GM12878 (cell line): ENCODE results near the gene SLC25A29. TPM values are rescaled to one million over a fixed set of nuclear protein-coding genes. Genes with fewer than 3 reads are reported as not detected.

Source experiments
- ATAC-seq: fragments of 200-7000 bp; cut with Tn5 transposase; 3 replicates; pipeline ENCODE4 v1.9.1; 2020; ENCODE audit warnings: mild to moderate bottlenecking, moderate library complexity
- BruUV-seq: library from RNA; stranded (reverse); fragments of 400-500 nt; replicated peaks from 2 replicates; lab custom pipeline; 2021; lab: Mats Ljungman, UMichigan
- CTCF ChIA-PET: fragments of 300-600 bp; sonication (Branson Sonifier 250); formaldehyde crosslinking; extraction: SDS; loops from one replicate; lab custom pipeline; 2021; ENCODE audit warnings: inconsistent platforms; lab: Yijun Ruan, JAX
- POLR2A ChIA-PET: fragments of 350-600 bp; formaldehyde crosslinking; extraction: SDS; loops from one replicate; lab custom pipeline; 2021; ENCODE audit warnings: inconsistent platforms; lab: Charles Lee
- RAD21 ChIA-PET: fragments of 300-600 bp; sonication (Branson Sonifier 250); formaldehyde crosslinking; loops from one replicate; lab custom pipeline; 2023; ENCODE audit warnings: antibody characterized with exemption; ENCODE audit not compliant: unreplicated experiment; lab: Charles Lee
- SMC1A ChIA-PET: fragments of 300-600 bp; sonication (Branson Sonifier 250); formaldehyde crosslinking; loops from one replicate; lab custom pipeline; 2023; ENCODE audit not compliant: unreplicated experiment, uncharacterized antibody; lab: Charles Lee
- DNase-seq: peaks from one replicate; pipeline ENCODE4 v3.0.0-alpha.2; 2011; ENCODE audit warnings: low read depth, low spot score
- FAIRE-seq: peaks from 3 replicates; lab custom pipeline; 2011; peaks lifted over from hg19 to GRCh38; lab: Jason Lieb, UNC
- H2AFZ ChIP-seq: 2 replicates; pipeline ENCODE4 v1.6.0; 2011; ENCODE audit warnings: low read depth, low read length, control low read depth; ENCODE audit not compliant: control insufficient read depth
- H3K27ac ChIP-seq: 2 replicates; pipeline ENCODE4 v1.5.1; 2011; ENCODE audit warnings: control low read depth; ENCODE audit not compliant: control insufficient read depth, insufficient read depth
- H3K27me3 ChIP-seq, 2 experiments: replicated peaks in 1 of 2; 2 replicates each; pipeline versions ENCODE4 v1.6.0 to v1.6.1; 2011; ENCODE audit warnings: low read length in 1 of 2; ENCODE audit not compliant: control insufficient read depth in 2 of 2, insufficient read depth in 2 of 2
- H3K36me3 ChIP-seq, 2 experiments: 2 replicates each; pipeline ENCODE4 v1.5.1; 2011; ENCODE audit warnings: low read length in 1 of 2; ENCODE audit not compliant: control insufficient read depth in 2 of 2, insufficient read depth in 2 of 2
- H3K4me1 ChIP-seq: 2 replicates; pipeline ENCODE4 v1.6.1; 2011; ENCODE audit warnings: mild to moderate bottlenecking, low read length, moderate library complexity, mixed read lengths; ENCODE audit not compliant: control insufficient read depth, insufficient read depth
- H3K4me2 ChIP-seq: 2 replicates; pipeline ENCODE4 v1.6.0; 2011; ENCODE audit warnings: control low read depth; ENCODE audit not compliant: control insufficient read depth, insufficient read depth
- H3K4me3 ChIP-seq: fragments of 200-600 bp; sonication (generic); 2 replicates; pipeline ENCODE4 v1.5.1; 2016
- H3K79me2 ChIP-seq: 2 replicates; pipeline ENCODE4 v1.6.0; 2011; ENCODE audit warnings: low read length; ENCODE audit not compliant: control insufficient read depth, insufficient read depth
- H3K9ac ChIP-seq: 2 replicates; pipeline ENCODE4 v1.8.0; 2011; ENCODE audit warnings: low read length, control low read depth, mixed read lengths; ENCODE audit not compliant: control insufficient read depth, insufficient read depth
- H3K9me3 ChIP-seq: replicated peaks from 3 replicates; pipeline ENCODE4 v1.5.1; 2011; ENCODE audit warnings: mild to moderate bottlenecking, low read length; ENCODE audit not compliant: control insufficient read depth, insufficient read depth
- H4K20me1 ChIP-seq: 2 replicates; pipeline ENCODE4 v1.6.0; 2011; ENCODE audit not compliant: control insufficient read depth, insufficient read depth
- BHLHE40 ChIP-seq, 2 experiments: fragments of 450-650 bp in 1 of 2; IDR thresholded peaks; 2 replicates each; pipeline ENCODE4 v1.6.1; 2011 to 2017; ENCODE audit warnings: low read depth in 2 of 2, borderline replicate concordance in 1 of 2, improper control_type of control experiment in 1 of 2, low read length in 1 of 2, mild to moderate bottlenecking in 1 of 2
- MEF2B ChIP-seq: fragments of 450-650 bp; IDR thresholded peaks from 2 replicates; pipeline ENCODE4 v1.6.1; 2018; ENCODE audit warnings: mild to moderate bottlenecking, moderate library complexity; ENCODE audit not compliant: partially characterized antibody, poor library complexity, severe bottlenecking
- NFYB ChIP-seq: IDR thresholded peaks from 2 replicates; pipeline ENCODE4 v1.6.1; 2011; ENCODE audit warnings: low read depth, mild to moderate bottlenecking, low read length, improper control_type of control experiment, moderate library complexity; ENCODE audit not compliant: insufficient read depth
- RAD51 ChIP-seq: fragments of 450-650 bp; IDR thresholded peaks from 2 replicates; pipeline ENCODE4 v1.6.1; 2016; ENCODE audit warnings: moderate library complexity, mild to moderate bottlenecking, inconsistent platforms
- WGBS: methylation state at CpG from one replicate; pipeline ENCODE4 v1.1.6; 2016; ENCODE audit warnings: low lambda C conversion rate; ENCODE audit not compliant: insufficient replicate concordance, insufficient coverage; ENCODE audit errors: missing lambda C conversion rate; 5-methylcytosine and 5-hydroxymethylcytosine counted together
- in situ Hi-C: fragments of 300-500 bp; cut with MboI; formaldehyde crosslinking; loops from 9 replicates; pipeline ENCODE4 v1.14.3; 2018; ENCODE audit warnings: mixed read lengths
- intact Hi-C: fragments of 100-400 bp; cut with micrococcal nuclease; formaldehyde crosslinking; loops from one replicate; pipeline ENCODE4 v1.14.2; 2022; ENCODE audit not compliant: unreplicated experiment
- polyA plus RNA-seq, 11 experiments: library from polyadenylated mRNA; depleted of rRNA in 4 of 11; unstranded in 6 of 11; stranded (reverse) in 5 of 11; fragments of >200 nt; fragmentation: Nextera tagmentation in 4 of 11; fragmentation: Illumina TruSeq in 1 of 11; extraction: Ambion mirVana in 4 of 11; extraction: Trizol in 1 of 11; gene quantifications; 1 replicate in 1 of 11; 2 replicates in 10 of 11; pipeline versions ENCODE4 v1.2.1 to v1.2.3, GENCODE V29; 2011 to 2016; ENCODE audit warnings: inconsistent platforms in 2 of 11, missing spikeins in 2 of 11, low read depth in 1 of 11
- total RNA-seq, 4 experiments: library from RNA; depleted of rRNA in 3 of 4; stranded (reverse); fragments of >200 nt in 3 of 4; fragmentation: Illumina TruSeq in 1 of 4; extraction: Trizol in 1 of 4; gene quantifications; 2 replicates each; pipeline versions ENCODE4 v1.2.1 to v1.2.3, GENCODE V29; 2013 to 2021
- TF ChIP-seq, protein P1 (sequence below): IDR thresholded peaks from 2 replicates; pipeline ENCODE4 v1.6.1; 2011; ENCODE audit warnings: borderline replicate concordance, low read depth, mild to moderate bottlenecking, moderate library complexity, mixed read lengths, low read length; ENCODE audit not compliant: insufficient read depth; ENCODE audit errors: extremely low read length
- TF ChIP-seq, protein P2 (sequence below): IDR thresholded peaks from 2 replicates; pipeline ENCODE4 v1.6.1; 2011; ENCODE audit warnings: mild to moderate bottlenecking, low read depth, low read length, moderate library complexity; ENCODE audit not compliant: insufficient replicate concordance
- TF ChIP-seq, protein P3 (sequence below): fragments of 450-650 bp; IDR thresholded peaks from 2 replicates; pipeline ENCODE4 v1.6.1; 2016; ENCODE audit warnings: mild to moderate bottlenecking
- TF ChIP-seq, protein P4 (sequence below): fragments of 450-650 bp; IDR thresholded peaks from 2 replicates; pipeline ENCODE4 v1.6.1; 2017; ENCODE audit warnings: low read depth, mild to moderate bottlenecking, moderate library complexity
- TF ChIP-seq, protein P5 (sequence below): fragments of 450-650 bp; IDR thresholded peaks from 2 replicates; pipeline ENCODE4 v1.6.1; 2018; ENCODE audit warnings: borderline replicate concordance, mild to moderate bottlenecking; ENCODE audit not compliant: partially characterized antibody

The SLC25A29 gene
- total and polyA plus RNA-seq, 10 of the 15 experiments (the other 5 are each of a cell fraction or from before 2014, with no cell fraction given) = 0.42 to 13.3 (median 4.0) TPM; not detected in 1

DNA sequence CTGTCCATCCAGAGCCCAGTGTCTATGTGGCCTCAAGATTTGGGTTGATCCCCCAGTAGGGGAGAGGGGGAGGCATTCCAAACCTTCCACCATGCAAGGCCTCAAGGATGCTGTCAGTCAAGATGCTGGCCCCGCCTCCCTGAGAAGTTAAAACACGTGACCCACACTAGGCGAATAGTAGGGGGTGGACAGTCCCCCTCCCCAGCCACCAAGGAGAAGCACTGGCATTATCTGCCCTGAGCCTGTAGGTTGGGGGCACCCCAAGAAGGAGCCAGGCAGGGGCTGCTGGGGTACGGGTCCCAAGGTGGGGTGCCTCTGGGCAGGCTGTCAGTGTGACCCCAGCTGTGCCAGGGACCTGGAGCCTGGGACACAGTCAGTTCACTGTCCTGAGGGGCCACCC, 2.3 kb downstream of the SLC25A29 start:
- WGBS = 64% methylated on average over 4 of the region's 4 CpGs
- POLR2A ChIA-PET = interaction anchor here (1.1 kb wide), 1 partner anchor 71 kb away, joined by 5 read pairs; a partner anchor contains a TSS

More for the DNA sequence above, 2.3 kb downstream of the SLC25A29 start:
- SMC1A ChIA-PET = interaction anchor here (0.8 to 3.7 kb wide), 3 partner anchors 62 to 73 kb away, joined by 4 to 25 read pairs (median 18); partner anchors contain the start of gene WDR25
- Histone ChIP-seq H3K4me1 (no peaks in the 10 kb centered on the region; the same call in 1 of the 2 replicates), H3K27me3 (peaks cover 0 to 5% of the 10 kb centered on the region in 2 experiments; a peak in 1 of 4 replicates), H4K20me1 (no peaks in the 10 kb centered on the region), H3K4me2 (no peak overlapping the region), H3K27ac (no peak overlapping the region), H3K9ac (no peak overlapping the region), H3K36me3 (no peaks in the 10 kb centered on the region), H3K9me3 (no peaks in the 10 kb centered on the region), H2AFZ (no peak overlapping the region), H3K4me3 (no peak overlapping the region), H3K79me2 (no peaks in the 10 kb centered on the region)
- RAD21 ChIA-PET = interaction anchor here (1.3 to 4.1 kb wide), 5 partner anchors 9 to 79 kb away, joined by 3 to 25 read pairs (median 5); a partner anchor contains a TSS
- in situ Hi-C loops = loop anchor here (5.0 kb wide), 1 partner anchor 68 kb away; no protein-coding TSS in a partner anchor
- TF ChIP-seq MEF2B (no peak), NFYB (no peak), RAD51 (peak; percentile 57; the same call in 1 of the 2 replicates), BHLHE40 (IDR thresholded peaks at IDR 0.05; ENCODE audit: borderline replicate concordance in 1 of 2, low read depth in 2 of 2, low read length in 1 of 2) (peak in 1 of 2 experiments; percentile 21; a peak in 1 of 4 replicates)
- TF ChIP-seq, protein P1, sequence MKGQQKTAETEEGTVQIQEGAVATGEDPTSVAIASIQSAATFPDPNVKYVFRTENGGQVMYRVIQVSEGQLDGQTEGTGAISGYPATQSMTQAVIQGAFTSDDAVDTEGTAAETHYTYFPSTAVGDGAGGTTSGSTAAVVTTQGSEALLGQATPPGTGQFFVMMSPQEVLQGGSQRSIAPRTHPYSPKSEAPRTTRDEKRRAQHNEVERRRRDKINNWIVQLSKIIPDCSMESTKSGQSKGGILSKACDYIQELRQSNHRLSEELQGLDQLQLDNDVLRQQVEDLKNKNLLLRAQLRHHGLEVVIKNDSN = peak; percentile 48
- TF ChIP-seq, protein P2, sequence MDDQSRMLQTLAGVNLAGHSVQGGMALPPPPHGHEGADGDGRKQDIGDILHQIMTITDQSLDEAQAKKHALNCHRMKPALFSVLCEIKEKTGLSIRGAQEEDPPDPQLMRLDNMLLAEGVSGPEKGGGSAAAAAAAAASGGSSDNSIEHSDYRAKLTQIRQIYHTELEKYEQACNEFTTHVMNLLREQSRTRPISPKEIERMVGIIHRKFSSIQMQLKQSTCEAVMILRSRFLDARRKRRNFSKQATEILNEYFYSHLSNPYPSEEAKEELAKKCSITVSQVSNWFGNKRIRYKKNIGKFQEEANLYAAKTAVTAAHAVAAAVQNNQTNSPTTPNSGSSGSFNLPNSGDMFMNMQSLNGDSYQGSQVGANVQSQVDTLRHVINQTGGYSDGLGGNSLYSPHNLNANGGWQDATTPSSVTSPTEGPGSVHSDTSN = peak; percentile 86
- TF ChIP-seq, protein P3, sequence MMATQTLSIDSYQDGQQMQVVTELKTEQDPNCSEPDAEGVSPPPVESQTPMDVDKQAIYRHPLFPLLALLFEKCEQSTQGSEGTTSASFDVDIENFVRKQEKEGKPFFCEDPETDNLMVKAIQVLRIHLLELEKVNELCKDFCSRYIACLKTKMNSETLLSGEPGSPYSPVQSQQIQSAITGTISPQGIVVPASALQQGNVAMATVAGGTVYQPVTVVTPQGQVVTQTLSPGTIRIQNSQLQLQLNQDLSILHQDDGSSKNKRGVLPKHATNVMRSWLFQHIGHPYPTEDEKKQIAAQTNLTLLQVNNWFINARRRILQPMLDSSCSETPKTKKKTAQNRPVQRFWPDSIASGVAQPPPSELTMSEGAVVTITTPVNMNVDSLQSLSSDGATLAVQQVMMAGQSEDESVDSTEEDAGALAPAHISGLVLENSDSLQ = peak; percentile 94
- TF ChIP-seq, protein P4, sequence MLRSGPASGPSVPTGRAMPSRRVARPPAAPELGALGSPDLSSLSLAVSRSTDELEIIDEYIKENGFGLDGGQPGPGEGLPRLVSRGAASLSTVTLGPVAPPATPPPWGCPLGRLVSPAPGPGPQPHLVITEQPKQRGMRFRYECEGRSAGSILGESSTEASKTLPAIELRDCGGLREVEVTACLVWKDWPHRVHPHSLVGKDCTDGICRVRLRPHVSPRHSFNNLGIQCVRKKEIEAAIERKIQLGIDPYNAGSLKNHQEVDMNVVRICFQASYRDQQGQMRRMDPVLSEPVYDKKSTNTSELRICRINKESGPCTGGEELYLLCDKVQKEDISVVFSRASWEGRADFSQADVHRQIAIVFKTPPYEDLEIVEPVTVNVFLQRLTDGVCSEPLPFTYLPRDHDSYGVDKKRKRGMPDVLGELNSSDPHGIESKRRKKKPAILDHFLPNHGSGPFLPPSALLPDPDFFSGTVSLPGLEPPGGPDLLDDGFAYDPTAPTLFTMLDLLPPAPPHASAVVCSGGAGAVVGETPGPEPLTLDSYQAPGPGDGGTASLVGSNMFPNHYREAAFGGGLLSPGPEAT = no peak
- TF ChIP-seq, protein P5, sequence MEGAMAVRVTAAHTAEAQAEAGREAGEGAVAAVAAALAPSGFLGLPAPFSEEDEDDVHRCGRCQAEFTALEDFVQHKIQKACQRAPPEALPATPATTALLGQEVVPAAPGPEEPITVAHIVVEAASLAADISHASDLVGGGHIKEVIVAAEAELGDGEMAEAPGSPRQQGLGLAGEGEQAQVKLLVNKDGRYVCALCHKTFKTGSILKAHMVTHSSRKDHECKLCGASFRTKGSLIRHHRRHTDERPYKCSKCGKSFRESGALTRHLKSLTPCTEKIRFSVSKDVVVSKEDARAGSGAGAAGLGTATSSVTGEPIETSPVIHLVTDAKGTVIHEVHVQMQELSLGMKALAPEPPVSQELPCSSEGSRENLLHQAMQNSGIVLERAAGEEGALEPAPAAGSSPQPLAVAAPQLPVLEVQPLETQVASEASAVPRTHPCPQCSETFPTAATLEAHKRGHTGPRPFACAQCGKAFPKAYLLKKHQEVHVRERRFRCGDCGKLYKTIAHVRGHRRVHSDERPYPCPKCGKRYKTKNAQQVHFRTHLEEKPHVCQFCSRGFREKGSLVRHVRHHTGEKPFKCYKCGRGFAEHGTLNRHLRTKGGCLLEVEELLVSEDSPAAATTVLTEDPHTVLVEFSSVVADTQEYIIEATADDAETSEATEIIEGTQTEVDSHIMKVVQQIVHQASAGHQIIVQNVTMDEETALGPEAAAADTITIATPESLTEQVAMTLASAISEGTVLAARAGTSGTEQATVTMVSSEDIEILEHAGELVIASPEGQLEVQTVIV = no peak
- DNase-seq = no peak
- FAIRE-seq = no peak
- intact Hi-C loops = loop anchor here (1.0 to 5.0 kb wide), 2 partner anchors 73 to 338 kb away; no protein-coding TSS in a partner anchor
- CTCF ChIA-PET = interaction anchor here (0.8 to 3.3 kb wide), 11 partner anchors 10 to 80 kb away, joined by 4 to 26 read pairs (median 9); partner anchors contain the start of gene WDR25
- no TSS peak for BruUV-seq
- no peak for ATAC-seq
